PC-9 (cell line): ENCODE results near the gene ADAMTSL2. TPM values are rescaled to one million over a fixed set of nuclear protein-coding genes. Genes with fewer than 3 reads are reported as not detected.

Source experiments
- BruUV-seq: library from RNA; stranded (reverse); fragments of 400-500 nt; replicated peaks from 2 replicates; lab custom pipeline; 2021; lab: Mats Ljungman, UMichigan
- CTCF ChIA-PET: fragments of 300-600 bp; sonication (Branson Sonifier 250); formaldehyde crosslinking; loops from one replicate; lab custom pipeline; 2022; ENCODE audit warnings: antibody characterized with exemption; lab: Charles Lee
- POLR2A ChIA-PET: fragments of 300-600 bp; sonication (Branson Sonifier 250); formaldehyde crosslinking; loops from one replicate; lab custom pipeline; 2022; ENCODE audit warnings: antibody characterized with exemption; ENCODE audit not compliant: unreplicated experiment; lab: Charles Lee
- DNase-seq, 2 experiments: peaks; one replicate each; pipeline versions ENCODE4 v3.0.0 to v3.0.0-alpha.2; 2015 to 2022; ENCODE audit warnings: mixed read lengths in 1 of 2
- H2AFZ ChIP-seq: fragments of 200-600 bp; sonication (generic); 2 replicates; pipeline ENCODE4 v1.8.1; 2017; ENCODE audit warnings: antibody characterized with exemption
- H3F3A ChIP-seq: fragments of 200-600 bp; sonication (generic); 2 replicates; pipeline ENCODE4 v1.8.1; 2017; ENCODE audit warnings: antibody characterized with exemption, mild to moderate bottlenecking, low read depth; ENCODE audit not compliant: insufficient read depth
- H3K27ac ChIP-seq: fragments of 200-600 bp; sonication (generic); 2 replicates; pipeline ENCODE4 v1.6.1; 2016; ENCODE audit warnings: mixed run types
- H3K27me3 ChIP-seq: fragments of 200-600 bp; sonication (generic); 2 replicates; pipeline ENCODE4 v1.6.1; 2016; ENCODE audit warnings: low read depth, mixed run types; ENCODE audit not compliant: insufficient read depth
- H3K36me3 ChIP-seq: fragments of 200-600 bp; sonication (generic); 2 replicates; pipeline ENCODE4 v1.6.1; 2016; ENCODE audit warnings: low read depth, mixed run types
- H3K4me1 ChIP-seq: fragments of 200-600 bp; sonication (generic); replicated peaks from 2 replicates; pipeline ENCODE4 v1.6.1; 2016; ENCODE audit warnings: mixed run types; ENCODE audit not compliant: insufficient read depth
- H3K4me2 ChIP-seq: fragments of 200-600 bp; sonication (generic); 2 replicates; pipeline ENCODE4 v1.6.1; 2017; ENCODE audit warnings: mixed run types
- H3K4me3 ChIP-seq: fragments of 200-600 bp; sonication (generic); 2 replicates; pipeline ENCODE4 v1.6.1; 2016; ENCODE audit warnings: mixed run types
- H3K79me2 ChIP-seq: fragments of 200-600 bp; sonication (generic); 2 replicates; pipeline ENCODE4 v1.6.1; 2017; ENCODE audit warnings: low read depth, mixed run types
- H3K9me2 ChIP-seq: fragments of 200-600 bp; sonication (generic); 2 replicates; pipeline ENCODE4 v1.8.1; 2017; ENCODE audit warnings: mild to moderate bottlenecking; ENCODE audit not compliant: insufficient read depth
- H3K9me3 ChIP-seq: fragments of 200-600 bp; sonication (generic); 2 replicates; pipeline ENCODE4 v1.8.1; 2016; ENCODE audit warnings: low read depth; ENCODE audit not compliant: insufficient read depth
- H4K20me1 ChIP-seq: fragments of 200-600 bp; sonication (generic); 2 replicates; pipeline ENCODE4 v1.8.1; 2017; ENCODE audit not compliant: insufficient read depth
- CTCF ChIP-seq: fragments of 200-600 bp; sonication (generic); conservative IDR thresholded peaks from 2 replicates; pipeline ENCODE4 v1.6.1; 2017; ENCODE audit warnings: mixed run types, antibody characterized with exemption, mild to moderate bottlenecking, moderate library complexity
- EZH2 ChIP-seq: fragments of 200-600 bp; sonication (generic); IDR thresholded peaks from 2 replicates; pipeline ENCODE4 v1.8.0; 2017; ENCODE audit warnings: antibody characterized with exemption, low read depth
- intact Hi-C: fragments of 100-400 bp; cut with micrococcal nuclease; formaldehyde crosslinking; loops from one replicate; pipeline ENCODE4 v1.10.0; 2022; ENCODE audit not compliant: unreplicated experiment
- total RNA-seq: library from RNA; stranded (reverse); gene quantifications from 2 replicates; pipeline ENCODE4 v1.2.3, GENCODE V29; 2021

ADAMTSL2 gene
- total RNA-seq, 1 experiment from 2014 or later, result 0.39 TPM

DNA sequence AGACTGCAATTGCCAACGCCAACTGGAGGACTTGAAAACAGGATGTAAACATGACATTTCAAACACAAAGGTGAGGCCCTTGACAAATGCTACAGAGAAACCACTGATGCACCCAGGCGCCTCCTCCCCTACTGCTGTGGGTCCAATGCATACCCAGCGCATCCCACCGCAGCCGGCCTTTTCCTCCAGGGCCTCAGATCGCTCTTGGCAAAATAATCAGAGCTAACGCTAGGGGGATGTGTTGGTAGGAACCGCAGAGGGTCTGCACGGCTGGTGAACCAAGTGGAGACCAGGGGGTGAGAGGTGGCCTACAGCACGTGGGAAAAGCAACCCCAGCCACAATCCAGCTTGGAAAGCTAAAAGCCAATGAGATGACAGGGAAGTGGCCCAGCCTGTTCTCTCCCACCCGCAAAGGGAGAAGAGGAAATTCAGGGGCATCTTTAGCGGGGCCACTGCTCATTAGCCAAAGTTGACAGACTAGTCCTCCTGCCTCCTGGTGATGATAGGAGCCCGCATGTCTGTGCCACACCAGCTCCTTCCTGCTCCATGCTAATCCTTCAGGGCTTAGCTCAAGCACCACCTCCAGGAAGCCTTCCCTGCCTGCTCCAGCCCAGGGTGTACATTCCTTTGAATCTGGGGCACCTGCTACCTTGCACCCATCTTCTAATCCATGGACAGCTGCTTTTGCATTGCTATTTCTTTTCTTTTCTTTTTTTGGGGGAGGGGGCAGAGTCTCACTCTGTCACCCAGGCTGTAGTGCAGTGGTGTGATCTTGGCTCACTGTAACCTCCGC is 68.8 kb downstream of the ADAMTSL2 start:
- no peaks in the 10 kb centered on the region for H3K9me3 ChIP-seq
- no TSS peak for BruUV-seq
- H3K4me3 ChIP-seq, result no peak overlapping the region
- no peak overlapping the region for H3K4me2 ChIP-seq
- no peaks in the 10 kb centered on the region; the same call in 1 of the 2 replicates for H4K20me1 ChIP-seq
- peaks cover 6% of the 10 kb centered on the region; the same call in 1 of the 2 replicates for H3F3A ChIP-seq
- CTCF ChIA-PET, result no interaction called here
- intact Hi-C loops, result no loop called here
- POLR2A ChIA-PET, result no interaction called here
- no peak overlapping the region for H3K27ac ChIP-seq
- no peak for DNase-seq
- no peak overlapping the region for H2AFZ ChIP-seq
- peaks cover 97% of the 10 kb centered on the region for H3K27me3 ChIP-seq
- H3K79me2 ChIP-seq, result no peaks in the 10 kb centered on the region
- H3K36me3 ChIP-seq, result no peaks in the 10 kb centered on the region
- no peaks in the 10 kb centered on the region for H3K4me1 ChIP-seq
- TF ChIP-seq EZH2 (no peak), CTCF (no peak)
- H3K9me2 ChIP-seq, result no peaks in the 10 kb centered on the region

DNA sequence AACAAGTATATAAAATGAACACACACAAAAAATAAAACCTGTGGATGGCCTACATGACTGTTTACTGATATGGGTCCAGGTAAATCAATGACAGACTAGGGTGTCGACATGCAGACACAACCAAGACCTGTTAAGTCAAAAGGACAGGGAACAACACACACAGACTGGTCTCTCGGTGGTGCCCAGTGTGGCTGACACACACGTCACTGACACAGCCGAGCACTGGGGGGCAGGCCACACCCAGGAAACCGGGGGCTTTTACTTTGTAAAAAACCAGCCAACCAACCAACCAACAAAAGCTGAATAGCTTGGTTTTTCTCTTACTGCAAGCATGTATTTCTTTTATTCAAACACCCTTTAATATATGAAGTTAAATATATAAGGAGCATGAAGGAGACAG is 69.7 kb downstream of the ADAMTSL2 start:
- Histone ChIP-seq H3K27me3 (peaks cover 94% of the 10 kb centered on the region), H4K20me1 (no peaks in the 10 kb centered on the region; the same call in 1 of the 2 replicates), H3K36me3 (no peaks in the 10 kb centered on the region), H3K27ac (no peak overlapping the region), H3K4me3 (no peak overlapping the region), H3K4me2 (no peak overlapping the region), H3K4me1 (no peaks in the 10 kb centered on the region), H3K9me2 (no peaks in the 10 kb centered on the region), H3F3A (peaks cover 6% of the 10 kb centered on the region; the same call in 1 of the 2 replicates), H3K79me2 (no peaks in the 10 kb centered on the region), H2AFZ (no peak overlapping the region), H3K9me3 (no peaks in the 10 kb centered on the region)
- BruUV-seq, result no TSS peak
- CTCF ChIA-PET, result no interaction called here
- TF ChIP-seq EZH2, result no peak
- no peak for TF ChIP-seq CTCF
- intact Hi-C loops, result no loop called here
- no peak for DNase-seq
- POLR2A ChIA-PET, result no interaction called here

GRCh38 chr9:133604856-133605255 is 70.4 kb downstream of the ADAMTSL2 start:
- no peak overlapping the region for H2AFZ ChIP-seq
- ChIA-PET POLR2A (interaction anchor here (0.5 kb wide), 1 partner anchor 13 kb away, joined by 4 read pairs; no protein-coding TSS in a partner anchor), CTCF (no interaction called here)
- TF ChIP-seq CTCF, result no peak
- no peak for TF ChIP-seq EZH2
- H3K9me3 ChIP-seq, result no peaks in the 10 kb centered on the region
- no peaks in the 10 kb centered on the region for H3K36me3 ChIP-seq
- H3K4me2 ChIP-seq, result no peak overlapping the region
- H3K27me3 ChIP-seq, result peaks cover 92% of the 10 kb centered on the region
- H3K4me3 ChIP-seq, result no peak overlapping the region
- no TSS peak for BruUV-seq
- H3F3A ChIP-seq, result peaks cover under 1% of the 10 kb centered on the region; the same call in 1 of the 2 replicates
- intact Hi-C loops, result no loop called here
- DNase-seq, result no peak
- H3K79me2 ChIP-seq, result no peaks in the 10 kb centered on the region
- H3K4me1 ChIP-seq, result no peaks in the 10 kb centered on the region
- no peak overlapping the region for H3K27ac ChIP-seq
- H3K9me2 ChIP-seq, result no peaks in the 10 kb centered on the region
- no peaks in the 10 kb centered on the region; the same call in 1 of the 2 replicates for H4K20me1 ChIP-seq
